ENCODE measurements around the gene GRPEL1.

DNA sequence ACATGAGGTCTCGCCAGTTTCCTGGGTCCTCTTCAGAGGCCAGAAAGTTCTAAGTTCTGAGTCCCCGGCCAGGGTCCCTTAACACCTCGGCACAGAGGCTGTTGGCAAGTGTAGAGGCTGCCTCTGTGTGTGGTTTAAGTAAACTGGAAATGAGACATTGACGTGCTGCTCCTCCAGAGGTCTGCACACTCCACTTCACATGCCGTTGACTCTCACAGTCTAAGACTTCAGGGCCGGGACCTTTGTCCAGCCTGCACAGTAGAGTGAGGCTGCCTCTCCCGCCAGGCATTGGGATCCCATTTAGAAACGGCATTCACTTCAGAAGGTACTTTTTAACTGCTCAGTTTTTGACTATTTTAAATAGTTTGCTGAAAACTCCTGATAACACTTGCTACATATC lies 35.3 kb downstream of the GRPEL1 start:
- TF ChIP-seq, protein P1, sequence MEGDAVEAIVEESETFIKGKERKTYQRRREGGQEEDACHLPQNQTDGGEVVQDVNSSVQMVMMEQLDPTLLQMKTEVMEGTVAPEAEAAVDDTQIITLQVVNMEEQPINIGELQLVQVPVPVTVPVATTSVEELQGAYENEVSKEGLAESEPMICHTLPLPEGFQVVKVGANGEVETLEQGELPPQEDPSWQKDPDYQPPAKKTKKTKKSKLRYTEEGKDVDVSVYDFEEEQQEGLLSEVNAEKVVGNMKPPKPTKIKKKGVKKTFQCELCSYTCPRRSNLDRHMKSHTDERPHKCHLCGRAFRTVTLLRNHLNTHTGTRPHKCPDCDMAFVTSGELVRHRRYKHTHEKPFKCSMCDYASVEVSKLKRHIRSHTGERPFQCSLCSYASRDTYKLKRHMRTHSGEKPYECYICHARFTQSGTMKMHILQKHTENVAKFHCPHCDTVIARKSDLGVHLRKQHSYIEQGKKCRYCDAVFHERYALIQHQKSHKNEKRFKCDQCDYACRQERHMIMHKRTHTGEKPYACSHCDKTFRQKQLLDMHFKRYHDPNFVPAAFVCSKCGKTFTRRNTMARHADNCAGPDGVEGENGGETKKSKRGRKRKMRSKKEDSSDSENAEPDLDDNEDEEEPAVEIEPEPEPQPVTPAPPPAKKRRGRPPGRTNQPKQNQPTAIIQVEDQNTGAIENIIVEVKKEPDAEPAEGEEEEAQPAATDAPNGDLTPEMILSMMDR (IDR thresholded peaks at IDR 0.05): no peak
- TF ChIP-seq, protein P2, sequence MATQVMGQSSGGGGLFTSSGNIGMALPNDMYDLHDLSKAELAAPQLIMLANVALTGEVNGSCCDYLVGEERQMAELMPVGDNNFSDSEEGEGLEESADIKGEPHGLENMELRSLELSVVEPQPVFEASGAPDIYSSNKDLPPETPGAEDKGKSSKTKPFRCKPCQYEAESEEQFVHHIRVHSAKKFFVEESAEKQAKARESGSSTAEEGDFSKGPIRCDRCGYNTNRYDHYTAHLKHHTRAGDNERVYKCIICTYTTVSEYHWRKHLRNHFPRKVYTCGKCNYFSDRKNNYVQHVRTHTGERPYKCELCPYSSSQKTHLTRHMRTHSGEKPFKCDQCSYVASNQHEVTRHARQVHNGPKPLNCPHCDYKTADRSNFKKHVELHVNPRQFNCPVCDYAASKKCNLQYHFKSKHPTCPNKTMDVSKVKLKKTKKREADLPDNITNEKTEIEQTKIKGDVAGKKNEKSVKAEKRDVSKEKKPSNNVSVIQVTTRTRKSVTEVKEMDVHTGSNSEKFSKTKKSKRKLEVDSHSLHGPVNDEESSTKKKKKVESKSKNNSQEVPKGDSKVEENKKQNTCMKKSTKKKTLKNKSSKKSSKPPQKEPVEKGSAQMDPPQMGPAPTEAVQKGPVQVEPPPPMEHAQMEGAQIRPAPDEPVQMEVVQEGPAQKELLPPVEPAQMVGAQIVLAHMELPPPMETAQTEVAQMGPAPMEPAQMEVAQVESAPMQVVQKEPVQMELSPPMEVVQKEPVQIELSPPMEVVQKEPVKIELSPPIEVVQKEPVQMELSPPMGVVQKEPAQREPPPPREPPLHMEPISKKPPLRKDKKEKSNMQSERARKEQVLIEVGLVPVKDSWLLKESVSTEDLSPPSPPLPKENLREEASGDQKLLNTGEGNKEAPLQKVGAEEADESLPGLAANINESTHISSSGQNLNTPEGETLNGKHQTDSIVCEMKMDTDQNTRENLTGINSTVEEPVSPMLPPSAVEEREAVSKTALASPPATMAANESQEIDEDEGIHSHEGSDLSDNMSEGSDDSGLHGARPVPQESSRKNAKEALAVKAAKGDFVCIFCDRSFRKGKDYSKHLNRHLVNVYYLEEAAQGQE (IDR thresholded peaks at IDR 0.05; ENCODE audit: insufficient read depth in 1 of 2, low read depth in 2 of 2, low read length in 1 of 2): no peak
- TF ChIP-seq POLR2AphosphoS5 (IDR thresholded peaks at IDR 0.05; ENCODE audit: low read depth, low read length) (no peak), SIN3A (IDR thresholded peaks at IDR 0.05; ENCODE audit: borderline replicate concordance, insufficient read depth, low read depth, low read length) (no peak)
